ENCODE data around the gene SPTBN2.

DNA sequence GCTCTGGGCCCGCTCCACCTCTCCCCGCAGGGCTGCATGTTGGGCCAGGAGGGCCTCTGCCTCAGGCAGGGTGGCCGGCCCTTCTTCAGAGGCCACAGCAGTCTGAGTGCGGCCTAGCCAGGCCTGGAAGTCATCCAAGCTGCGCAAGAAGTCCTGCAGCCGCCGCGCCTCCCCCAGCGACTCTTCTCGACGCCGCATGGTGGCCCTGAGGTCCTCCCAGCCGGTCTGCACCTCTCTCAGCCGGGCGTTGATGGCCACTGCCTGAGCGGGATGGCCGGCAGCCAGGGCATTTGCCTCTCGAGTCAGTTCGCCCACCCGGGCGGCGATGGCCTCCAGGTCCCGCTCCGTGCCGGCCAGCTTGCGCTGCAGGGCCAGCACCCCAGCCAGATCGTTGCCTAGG, 28.3 kb downstream of the SPTBN2 start:
- TF ChIP-seq, protein P1, sequence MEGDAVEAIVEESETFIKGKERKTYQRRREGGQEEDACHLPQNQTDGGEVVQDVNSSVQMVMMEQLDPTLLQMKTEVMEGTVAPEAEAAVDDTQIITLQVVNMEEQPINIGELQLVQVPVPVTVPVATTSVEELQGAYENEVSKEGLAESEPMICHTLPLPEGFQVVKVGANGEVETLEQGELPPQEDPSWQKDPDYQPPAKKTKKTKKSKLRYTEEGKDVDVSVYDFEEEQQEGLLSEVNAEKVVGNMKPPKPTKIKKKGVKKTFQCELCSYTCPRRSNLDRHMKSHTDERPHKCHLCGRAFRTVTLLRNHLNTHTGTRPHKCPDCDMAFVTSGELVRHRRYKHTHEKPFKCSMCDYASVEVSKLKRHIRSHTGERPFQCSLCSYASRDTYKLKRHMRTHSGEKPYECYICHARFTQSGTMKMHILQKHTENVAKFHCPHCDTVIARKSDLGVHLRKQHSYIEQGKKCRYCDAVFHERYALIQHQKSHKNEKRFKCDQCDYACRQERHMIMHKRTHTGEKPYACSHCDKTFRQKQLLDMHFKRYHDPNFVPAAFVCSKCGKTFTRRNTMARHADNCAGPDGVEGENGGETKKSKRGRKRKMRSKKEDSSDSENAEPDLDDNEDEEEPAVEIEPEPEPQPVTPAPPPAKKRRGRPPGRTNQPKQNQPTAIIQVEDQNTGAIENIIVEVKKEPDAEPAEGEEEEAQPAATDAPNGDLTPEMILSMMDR (IDR thresholded peaks at IDR 0.05) = no peak
- TF ChIP-seq POLR2A (IDR thresholded peaks at IDR 0.05) = no peak
- no peak for TF ChIP-seq EP300 (IDR thresholded peaks at IDR 0.05)

Measured in tibial nerve (tissue), 4 donors.